GM18861 (cell line): ENCODE results near the gene KISS1.

ENCODE experiments used
- ATAC-seq: cut with Tn5 transposase; IDR thresholded peaks from one replicate; pipeline ENCODE4 v1.9.1; 2021; ENCODE audit not compliant: unreplicated experiment

KISS1 gene

GRCh38 chr1:204192589-204193352 lies 3.5 kb downstream of the KISS1 start:
- ATAC-seq = no peak

- ATAC-seq = no peak
These were observed 4.2 kb downstream of the KISS1 start for GRCh38 chr1:204192046-204192445.

GRCh38 chr1:204191456-204191855 lies 4.8 kb downstream of the KISS1 start:
- ATAC-seq = no peak

- ATAC-seq = no peak
These were observed 5.8 kb downstream of the KISS1 start for GRCh38 chr1:204190212-204191211.

- ATAC-seq = no peak
These were observed 7.2 kb downstream of the KISS1 start for GRCh38 chr1:204188959-204189639.

- no peak for ATAC-seq
These were observed 9.7 kb downstream of the KISS1 start for GRCh38 chr1:204186597-204186996.

GRCh38 chr1:204181116-204181515 lies 15.2 kb downstream of the KISS1 start:
- no peak for ATAC-seq

GRCh38 chr1:204180133-204180532 lies 16.2 kb downstream of the KISS1 start:
- no peak for ATAC-seq

GRCh38 chr1:204178487-204179281 lies 17.6 kb downstream of the KISS1 start:
- no peak for ATAC-seq

- ATAC-seq = no peak
These were observed 19.2 kb downstream of the KISS1 start for GRCh38 chr1:204177133-204177532.

- ATAC-seq = no peak
These were observed 20.2 kb downstream of the KISS1 start for GRCh38 chr1:204176049-204176448.

GRCh38 chr1:204174958-204175357 lies 21.3 kb downstream of the KISS1 start:
- no peak for ATAC-seq

- no peak for ATAC-seq
These were observed 23.8 kb downstream of the KISS1 start for GRCh38 chr1:204172404-204173029.

GRCh38 chr1:204171751-204172178 lies 24.5 kb downstream of the KISS1 start:
- ATAC-seq = no peak

GRCh38 chr1:204170494-204171155 lies 25.7 kb downstream of the KISS1 start:
- ATAC-seq = no peak

- ATAC-seq = no peak
These were observed 26.4 kb downstream of the KISS1 start for GRCh38 chr1:204169858-204170257.

GRCh38 chr1:204167730-204168129 lies 28.6 kb downstream of the KISS1 start:
- no peak for ATAC-seq

GRCh38 chr1:204166219-204166618 lies 30.1 kb downstream of the KISS1 start, which contains the start of gene REN:
TSS of gene REN (minus strand) at chr1:204166337. CDS start at chr1:204166293, 44 bp downstream.
- ATAC-seq = no peak

- no peak for ATAC-seq
These were observed 33.7 kb downstream of the KISS1 start for GRCh38 chr1:204162494-204163074.
